HEK293 (cell line): Measurements from ENCODE around the gene MAPRE3.

ENCODE experiments used
- CTCF ChIA-PET: fragments of 350-600 bp; formaldehyde crosslinking; extraction: SDS; loops from one replicate; lab custom pipeline; 2021; ENCODE audit warnings: antibody characterized with exemption; lab: Yijun Ruan, JAX
- POLR2A ChIA-PET: fragments of 300-600 bp; formaldehyde crosslinking; extraction: SDS; loops from one replicate; lab custom pipeline; 2020; ENCODE audit warnings: antibody characterized with exemption, inconsistent platforms; lab: Yijun Ruan, JAX
- H3K27ac ChIP-seq: fragments of 200-500 bp; sonication (Bioruptor generic); 2 replicates; pipeline ENCODE4 v1.5.1; 2014; ENCODE audit warnings: low read depth, low read length, control low read depth, inconsistent platforms; ENCODE audit errors: extremely low read depth
- H3K36me3 ChIP-seq, 2 experiments: fragments of 200-500 bp in 1 of 2; sonication (Bioruptor generic) in 1 of 2; 1 replicate in 1 of 2; 2 replicates in 1 of 2; pipeline ENCODE4 v1.5.1; 2014 to 2017; ENCODE audit warnings: inconsistent platforms in 2 of 2, low read length in 2 of 2; ENCODE audit not compliant: control insufficient read depth in 2 of 2, insufficient read depth in 1 of 2
- H3K4me1 ChIP-seq: fragments of 200-500 bp; sonication (Bioruptor generic); 2 replicates; pipeline ENCODE4 v1.5.1; 2014; ENCODE audit warnings: mild to moderate bottlenecking, low read length, inconsistent platforms; ENCODE audit not compliant: control insufficient read depth, insufficient read depth
- H3K4me3 ChIP-seq: 2 replicates; pipeline ENCODE4 v1.5.1; 2011; ENCODE audit warnings: low read depth, mild to moderate bottlenecking, control low read depth, low read length, moderate library complexity
- H3K9me3 ChIP-seq: fragments of 200-500 bp; sonication (Bioruptor generic); 2 replicates; pipeline ENCODE4 v1.5.1; 2014; ENCODE audit warnings: low read depth, low read length, inconsistent platforms; ENCODE audit not compliant: control insufficient read depth, insufficient read depth
- GFI1B ChIP-seq: fragments of 450-650 bp; formaldehyde crosslinking; IDR thresholded peaks from 2 replicates; pipeline ENCODE4 v1.5.1; 2016; ENCODE audit warnings: missing biosample characterization, missing genetic modification characterization
- GLI4 ChIP-seq: fragments of 450-650 bp; formaldehyde crosslinking; IDR thresholded peaks from 2 replicates; pipeline ENCODE4 v1.5.1; 2016; ENCODE audit warnings: missing biosample characterization, missing genetic modification characterization
- HOXD13 ChIP-seq: sonication (generic); formaldehyde crosslinking; IDR thresholded peaks from 2 replicates; pipeline ENCODE4 v1.8.0; 2022; ENCODE audit warnings: missing genetic modification reagents, borderline replicate concordance
- MEIS1 ChIP-seq: sonication (generic); formaldehyde crosslinking; IDR thresholded peaks from 2 replicates; pipeline ENCODE4 v1.8.1; 2022; ENCODE audit warnings: missing genetic modification reagents, mild to moderate bottlenecking, borderline replicate concordance
- MYNN ChIP-seq: fragments of 450-650 bp; formaldehyde crosslinking; IDR thresholded peaks from 2 replicates; pipeline ENCODE4 v1.5.1; 2016; ENCODE audit warnings: missing biosample characterization, missing genetic modification characterization, borderline replicate concordance
- PRDM1 ChIP-seq: fragments of 450-650 bp; formaldehyde crosslinking; IDR thresholded peaks from 2 replicates; pipeline ENCODE4; 2016; ENCODE audit warnings: missing biosample characterization, missing genetic modification characterization
- ZFP3 ChIP-seq: fragments of 450-650 bp; formaldehyde crosslinking; IDR thresholded peaks from 2 replicates; pipeline ENCODE4 v1.5.1; 2016; ENCODE audit warnings: low read depth, missing biosample characterization, missing genetic modification characterization
- ZNF132 ChIP-seq: fragments of 450-650 bp; formaldehyde crosslinking; IDR thresholded peaks from 2 replicates; pipeline ENCODE4 v1.5.1; 2017; ENCODE audit warnings: missing biosample characterization, missing genetic modification characterization, borderline replicate concordance
- ZNF148 ChIP-seq: fragments of 450-650 bp; formaldehyde crosslinking; IDR thresholded peaks from 2 replicates; pipeline ENCODE4 v1.5.0; 2017; ENCODE audit warnings: missing biosample characterization, missing genetic modification characterization, borderline replicate concordance
- ZNF214 ChIP-seq: fragments of 450-650 bp; formaldehyde crosslinking; IDR thresholded peaks from 2 replicates; pipeline ENCODE4 v1.5.1; 2017; ENCODE audit warnings: missing biosample characterization, mild to moderate bottlenecking, missing genetic modification characterization, borderline replicate concordance
- ZNF521 ChIP-seq: fragments of 450-650 bp; formaldehyde crosslinking; IDR thresholded peaks from 2 replicates; pipeline ENCODE4 v1.5.1; 2017; ENCODE audit warnings: missing biosample characterization, mild to moderate bottlenecking, missing genetic modification characterization
- ZNF830 ChIP-seq: fragments of 450-650 bp; IDR thresholded peaks from 2 replicates; pipeline ENCODE4 v1.5.0; 2018; ENCODE audit warnings: missing biosample characterization, missing genetic modification characterization, low read depth, mild to moderate bottlenecking, moderate library complexity
- ZSCAN16 ChIP-seq: fragments of 450-650 bp; formaldehyde crosslinking; IDR thresholded peaks from 2 replicates; pipeline ENCODE4 v1.5.1; 2016; ENCODE audit warnings: missing biosample characterization, missing genetic modification characterization
- TF ChIP-seq, protein P1 (sequence below): fragments of 450-650 bp; formaldehyde crosslinking; IDR thresholded peaks from 2 replicates; pipeline ENCODE4 v1.5.1; 2016; ENCODE audit warnings: missing biosample characterization, missing genetic modification characterization
- TF ChIP-seq, protein P2 (sequence below): fragments of 450-650 bp; formaldehyde crosslinking; IDR thresholded peaks from 2 replicates; pipeline ENCODE4 v1.5.1; 2016; ENCODE audit warnings: missing biosample characterization, missing genetic modification characterization
- TF ChIP-seq, protein P3 (sequence below): fragments of 450-650 bp; formaldehyde crosslinking; optimal IDR thresholded peaks from 2 replicates; pipeline ENCODE3; 2016; ENCODE audit warnings: missing biosample characterization, mild to moderate bottlenecking, missing genetic modification characterization
- TF ChIP-seq, protein P4 (sequence below): fragments of 450-650 bp; formaldehyde crosslinking; conservative IDR thresholded peaks from 2 replicates; pipeline ENCODE4 v1.5.1; 2016; ENCODE audit warnings: low read depth, missing biosample characterization, missing genetic modification characterization
- TF ChIP-seq, protein P5 (sequence below): fragments of 450-650 bp; formaldehyde crosslinking; IDR thresholded peaks from 2 replicates; pipeline ENCODE4 v1.5.1; 2016; ENCODE audit warnings: missing biosample characterization, missing genetic modification characterization

The MAPRE3 gene

GRCh38 chr2:27070653-27071276 is 100.3 kb downstream of the MAPRE3 start:
- Histone ChIP-seq H3K4me3 (peak overlapping the region; percentile 90), H3K9me3 (no peaks in the 10 kb centered on the region), H3K36me3 (peaks cover 0 to 41% of the 10 kb centered on the region in 2 experiments; a peak in 1 of 3 replicates), H3K27ac (peak overlapping the region; percentile 66; the same call in 1 of the 2 replicates), H3K4me1 (peaks cover 14% of the 10 kb centered on the region)
- CTCF ChIA-PET: interaction anchor here (0.8 to 1.1 kb wide), 3 partner anchors 10 to 17 kb away, joined by 3 to 4 read pairs (median 3); no protein-coding TSS in a partner anchor
- POLR2A ChIA-PET: interaction anchor here (0.6 to 3.6 kb wide), 11 partner anchors 8 to 339 kb away, joined by 3 to 61 read pairs (median 6); partner anchors contain the start of genes AGBL5, KHK, PPM1G and PREB
- TF ChIP-seq ZNF148 (tag by site-specific recombination) (no peak), MEIS1 (CRISPR knock-in tag) (no peak), ZNF521 (no peak), ZNF214 (no peak), ZNF132 (no peak), ZSCAN16 (tag by site-specific recombination) (no peak), HOXD13 (no peak), MYNN (tag by site-specific recombination) (no peak), GFI1B (tag by site-specific recombination) (no peak)
- TF ChIP-seq, protein P1, sequence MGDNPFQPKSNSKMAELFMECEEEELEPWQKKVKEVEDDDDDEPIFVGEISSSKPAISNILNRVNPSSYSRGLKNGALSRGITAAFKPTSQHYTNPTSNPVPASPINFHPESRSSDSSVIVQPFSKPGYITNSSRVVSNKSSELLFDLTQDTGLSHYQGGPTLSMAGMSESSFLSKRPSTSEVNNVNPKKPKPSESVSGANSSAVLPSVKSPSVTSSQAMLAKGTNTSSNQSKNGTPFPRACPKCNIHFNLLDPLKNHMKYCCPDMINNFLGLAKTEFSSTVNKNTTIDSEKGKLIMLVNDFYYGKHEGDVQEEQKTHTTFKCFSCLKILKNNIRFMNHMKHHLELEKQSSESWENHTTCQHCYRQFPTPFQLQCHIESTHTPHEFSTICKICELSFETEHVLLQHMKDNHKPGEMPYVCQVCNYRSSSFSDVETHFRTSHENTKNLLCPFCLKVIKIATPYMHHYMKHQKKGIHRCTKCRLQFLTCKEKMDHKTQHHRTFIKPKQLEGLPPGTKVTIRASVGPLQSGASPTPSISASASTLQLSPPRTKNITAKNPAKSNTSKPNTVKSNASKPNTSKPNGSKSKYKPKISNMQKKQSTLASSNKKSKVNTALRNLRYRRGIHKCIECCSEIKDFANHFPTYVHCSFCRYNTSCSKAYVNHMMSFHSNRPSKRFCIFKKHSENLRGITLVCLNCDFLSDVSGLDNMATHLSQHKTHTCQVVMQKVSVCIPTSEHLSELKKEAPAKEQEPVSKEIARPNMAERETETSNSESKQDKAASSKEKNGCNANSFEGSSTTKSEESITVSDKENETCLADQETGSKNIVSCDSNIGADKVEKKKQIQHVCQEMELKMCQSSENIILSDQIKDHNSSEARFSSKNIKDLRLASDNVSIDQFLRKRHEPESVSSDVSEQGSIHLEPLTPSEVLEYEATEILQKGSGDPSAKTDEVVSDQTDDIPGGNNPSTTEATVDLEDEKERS (tag by site-specific recombination): no peak
- TF ChIP-seq, protein P2, sequence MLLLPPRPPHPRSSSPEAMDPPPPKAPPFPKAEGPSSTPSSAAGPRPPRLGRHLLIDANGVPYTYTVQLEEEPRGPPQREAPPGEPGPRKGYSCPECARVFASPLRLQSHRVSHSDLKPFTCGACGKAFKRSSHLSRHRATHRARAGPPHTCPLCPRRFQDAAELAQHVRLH: no peak

DNA sequence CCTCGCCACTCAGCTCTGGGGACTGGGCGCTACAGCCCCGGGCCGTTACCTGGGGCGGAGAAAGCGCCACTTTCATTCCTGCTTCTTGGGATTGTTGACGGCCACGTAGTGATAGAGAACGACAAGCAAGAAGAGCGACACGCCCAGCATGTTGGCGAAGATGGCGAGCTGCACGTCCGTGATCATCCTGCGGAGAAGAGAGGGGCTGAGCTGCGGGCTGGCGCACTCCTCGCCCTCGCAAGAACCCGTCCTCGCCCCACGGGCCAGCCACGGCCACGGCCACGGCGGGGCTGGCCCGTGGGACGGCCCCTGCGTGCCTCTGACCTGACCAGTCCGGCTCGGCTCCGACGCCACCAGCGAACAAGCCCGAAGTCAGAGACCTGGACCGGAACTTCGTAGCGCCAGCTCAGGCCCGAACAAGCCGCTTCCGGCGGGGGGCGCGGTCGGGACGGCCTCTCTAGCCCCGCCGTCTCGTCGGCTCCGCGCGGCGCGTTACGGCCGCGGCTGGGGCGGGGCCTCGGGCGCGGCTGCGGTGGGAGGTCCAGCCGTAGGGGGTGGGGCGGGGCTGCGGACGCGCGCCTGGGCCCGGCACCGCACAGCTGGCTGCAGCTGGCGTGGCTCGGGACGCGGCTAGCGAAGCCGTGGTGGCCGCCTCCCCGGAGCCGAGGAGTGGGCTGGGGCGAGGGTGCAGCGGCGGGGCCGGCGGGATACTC is 101.0 kb downstream of the MAPRE3 start, which contains the start of gene OST4:
Gene OST4 (minus strand): TSS at position 378 of the 713 bp plus-strand sequence.
- CTCF ChIA-PET: interaction anchor here (0.6 to 1.1 kb wide), 4 partner anchors 10 to 598 kb away, joined by 3 to 4 read pairs (median 3); no protein-coding TSS in a partner anchor
- Histone ChIP-seq H3K9me3 (no peaks in the 10 kb centered on the region), H3K4me1 (peaks cover 14% of the 10 kb centered on the region), H3K36me3 (peaks cover 0 to 36% of the 10 kb centered on the region in 2 experiments; a peak in 1 of 3 replicates), H3K4me3 (peak within 1 kb of the TSS; percentile 90), H3K27ac (peak within 1 kb of the TSS; percentile 66; the same call in 1 of the 2 replicates)
- POLR2A ChIA-PET: interaction anchor here (0.6 to 3.6 kb wide), 12 partner anchors 9 to 338 kb away, joined by 3 to 61 read pairs (median 6); partner anchors contain the start of genes AGBL5, KHK, PPM1G and PREB
- TF ChIP-seq PRDM1 (tag by site-specific recombination): 0 out of 2 replicates have a peak, but pooled peaks have one; percentile 17
- TF ChIP-seq ZNF830: no peak
- TF ChIP-seq, protein P3, sequence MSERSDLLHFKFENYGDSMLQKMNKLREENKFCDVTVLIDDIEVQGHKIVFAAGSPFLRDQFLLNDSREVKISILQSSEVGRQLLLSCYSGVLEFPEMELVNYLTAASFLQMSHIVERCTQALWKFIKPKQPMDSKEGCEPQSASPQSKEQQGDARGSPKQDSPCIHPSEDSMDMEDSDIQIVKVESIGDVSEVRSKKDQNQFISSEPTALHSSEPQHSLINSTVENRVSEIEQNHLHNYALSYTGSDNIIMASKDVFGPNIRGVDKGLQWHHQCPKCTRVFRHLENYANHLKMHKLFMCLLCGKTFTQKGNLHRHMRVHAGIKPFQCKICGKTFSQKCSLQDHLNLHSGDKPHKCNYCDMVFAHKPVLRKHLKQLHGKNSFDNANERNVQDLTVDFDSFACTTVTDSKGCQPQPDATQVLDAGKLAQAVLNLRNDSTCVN (tag by site-specific recombination): peak; percentile 77
- TF ChIP-seq GLI4: no peak
- TF ChIP-seq, protein P4, sequence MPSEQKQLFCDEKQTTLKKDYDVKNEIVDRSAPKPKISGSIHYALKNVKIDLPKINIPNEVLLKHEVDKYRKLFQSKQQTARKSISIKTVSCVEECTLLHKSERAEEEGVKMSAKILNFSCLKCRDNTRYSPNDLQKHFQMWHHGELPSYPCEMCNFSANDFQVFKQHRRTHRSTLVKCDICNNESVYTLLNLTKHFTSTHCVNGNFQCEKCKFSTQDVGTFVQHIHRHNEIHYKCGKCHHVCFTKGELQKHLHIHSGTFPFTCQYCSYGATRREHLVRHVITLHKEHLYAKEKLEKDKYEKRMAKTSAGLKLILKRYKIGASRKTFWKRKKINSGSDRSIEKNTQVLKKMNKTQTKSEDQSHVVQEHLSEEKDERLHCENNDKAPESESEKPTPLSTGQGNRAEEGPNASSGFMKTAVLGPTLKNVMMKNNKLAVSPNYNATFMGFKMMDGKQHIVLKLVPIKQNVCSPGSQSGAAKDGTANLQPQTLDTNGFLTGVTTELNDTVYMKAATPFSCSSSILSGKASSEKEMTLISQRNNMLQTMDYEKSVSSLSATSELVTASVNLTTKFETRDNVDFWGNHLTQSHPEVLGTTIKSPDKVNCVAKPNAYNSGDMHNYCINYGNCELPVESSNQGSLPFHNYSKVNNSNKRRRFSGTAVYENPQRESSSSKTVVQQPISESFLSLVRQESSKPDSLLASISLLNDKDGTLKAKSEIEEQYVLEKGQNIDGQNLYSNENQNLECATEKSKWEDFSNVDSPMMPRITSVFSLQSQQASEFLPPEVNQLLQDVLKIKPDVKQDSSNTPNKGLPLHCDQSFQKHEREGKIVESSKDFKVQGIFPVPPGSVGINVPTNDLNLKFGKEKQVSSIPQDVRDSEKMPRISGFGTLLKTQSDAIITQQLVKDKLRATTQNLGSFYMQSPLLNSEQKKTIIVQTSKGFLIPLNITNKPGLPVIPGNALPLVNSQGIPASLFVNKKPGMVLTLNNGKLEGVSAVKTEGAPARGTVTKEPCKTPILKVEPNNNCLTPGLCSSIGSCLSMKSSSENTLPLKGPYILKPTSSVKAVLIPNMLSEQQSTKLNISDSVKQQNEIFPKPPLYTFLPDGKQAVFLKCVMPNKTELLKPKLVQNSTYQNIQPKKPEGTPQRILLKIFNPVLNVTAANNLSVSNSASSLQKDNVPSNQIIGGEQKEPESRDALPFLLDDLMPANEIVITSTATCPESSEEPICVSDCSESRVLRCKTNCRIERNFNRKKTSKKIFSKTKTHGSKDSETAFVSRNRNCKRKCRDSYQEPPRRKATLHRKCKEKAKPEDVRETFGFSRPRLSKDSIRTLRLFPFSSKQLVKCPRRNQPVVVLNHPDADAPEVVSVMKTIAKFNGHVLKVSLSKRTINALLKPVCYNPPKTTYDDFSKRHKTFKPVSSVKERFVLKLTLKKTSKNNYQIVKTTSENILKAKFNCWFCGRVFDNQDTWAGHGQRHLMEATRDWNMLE (tag by site-specific recombination): 0 out of 2 replicates have a peak, but pooled peaks have one; percentile 30
- TF ChIP-seq ZFP3: no peak
- TF ChIP-seq, protein P5, sequence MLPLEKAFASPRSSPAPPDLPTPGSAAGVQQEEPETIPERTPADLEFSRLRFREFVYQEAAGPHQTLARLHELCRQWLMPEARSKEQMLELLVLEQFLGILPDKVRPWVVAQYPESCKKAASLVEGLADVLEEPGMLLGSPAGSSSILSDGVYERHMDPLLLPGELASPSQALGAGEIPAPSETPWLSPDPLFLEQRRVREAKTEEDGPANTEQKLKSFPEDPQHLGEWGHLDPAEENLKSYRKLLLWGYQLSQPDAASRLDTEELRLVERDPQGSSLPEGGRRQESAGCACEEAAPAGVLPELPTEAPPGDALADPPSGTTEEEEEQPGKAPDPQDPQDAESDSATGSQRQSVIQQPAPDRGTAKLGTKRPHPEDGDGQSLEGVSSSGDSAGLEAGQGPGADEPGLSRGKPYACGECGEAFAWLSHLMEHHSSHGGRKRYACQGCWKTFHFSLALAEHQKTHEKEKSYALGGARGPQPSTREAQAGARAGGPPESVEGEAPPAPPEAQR: no peak
